Measurements from ENCODE around the gene EGFL8. TPM values are rescaled to one million over a fixed set of nuclear protein-coding genes. Genes with fewer than 3 reads are reported as not detected.

The EGFL8 gene
- total and polyA plus RNA-seq, 9 of the 15 experiments (the other 6 are each of a cell fraction or from before 2014, with no cell fraction given): 2.2 to 47.4 (median 14.2) TPM

- TF ChIP-seq ZNF609 (CRISPR knock-in tag; IDR thresholded peaks at IDR 0.05; ENCODE audit: borderline replicate concordance) (peak; percentile 91; the same call in 1 of the 2 replicates), HDAC2 (IDR thresholded peaks at IDR 0.05) (peak; percentile 96), POLR3A (IDR thresholded peaks at IDR 0.05; ENCODE audit: borderline replicate concordance, extremely low read depth, insufficient read depth, insufficient read length) (no peak), NR2C1 (IDR thresholded peaks at IDR 0.05) (peak; percentile 68; the same call in 1 of the 2 replicates), NR2C1 (tag; IDR thresholded peaks at IDR 0.05) (peak; percentile 78), CREB3 (tag; conservative IDR thresholded peaks at IDR 0.05; ENCODE audit: low read depth) (0 out of 2 replicates have a peak, but pooled peaks have one; percentile 46), ATF7 (IDR thresholded peaks at IDR 0.05) (peak; percentile 46), ASH1L (IDR thresholded peaks at IDR 0.05; ENCODE audit: borderline replicate concordance, low read depth, partially characterized antibody) (no peak), TAF1 (IDR thresholded peaks at IDR 0.05; ENCODE audit: control insufficient read depth, extremely low read depth, insufficient read depth, low read length, severe bottlenecking) (peak; percentile 59), CTCFL (IDR thresholded peaks at IDR 0.05; ENCODE audit: borderline replicate concordance, insufficient read depth, low read depth, low read length, poor library complexity, severe bottlenecking) (no peak), PATZ1 (CRISPR knock-in tag; IDR thresholded peaks at IDR 0.05; ENCODE audit: borderline replicate concordance) (no peak), ZNF75A (CRISPR knock-in tag; IDR thresholded peaks at IDR 0.05) (no peak), ZNF41 (CRISPR knock-in tag; conservative IDR thresholded peaks at IDR 0.05) (0 out of 2 replicates have a peak, but pooled peaks have one; percentile 28), SMARCB1 (IDR thresholded peaks at IDR 0.05; ENCODE audit: insufficient read length, low read depth) (peak; percentile 78), TEAD4 (IDR thresholded peaks at IDR 0.05; ENCODE audit: low read length) (peak; percentile 99), TEAD4 (CRISPR knock-in tag; IDR thresholded peaks at IDR 0.05; ENCODE audit: borderline replicate concordance) (no peak), ARID1B (IDR thresholded peaks at IDR 0.05) (peak; percentile 100)
Observed at GRCh38 chr6:32131439-32131948, 32.9 kb upstream of the EGFL8 start (continued).

Measured in K562 (cell line).